LoVo (cell line): Measurements from ENCODE around the gene CSTF1.
A peak's percentile ranks its signal among the peaks of the same experiment; 100 is the strongest.

ENCODE experiments used
- DNase-seq: peaks from one replicate; pipeline ENCODE4 v3.0.0-alpha.2; 2016; ENCODE audit warnings: low spot score

The CSTF1 gene

GRCh38 chr20:56392132-56392880, at the start of gene CSTF1, which contains the start of gene AURKA:
Gene CSTF1, plus strand, starts transcription at chr20:56392645. Its CDS starts 2,908 bp downstream, at chr20:56395553.
Gene AURKA, minus strand, starts transcription at chr20:56392215. Its CDS starts 4,018 bp downstream, at chr20:56388197.
- DNase-seq = peak; percentile 99

DNA sequence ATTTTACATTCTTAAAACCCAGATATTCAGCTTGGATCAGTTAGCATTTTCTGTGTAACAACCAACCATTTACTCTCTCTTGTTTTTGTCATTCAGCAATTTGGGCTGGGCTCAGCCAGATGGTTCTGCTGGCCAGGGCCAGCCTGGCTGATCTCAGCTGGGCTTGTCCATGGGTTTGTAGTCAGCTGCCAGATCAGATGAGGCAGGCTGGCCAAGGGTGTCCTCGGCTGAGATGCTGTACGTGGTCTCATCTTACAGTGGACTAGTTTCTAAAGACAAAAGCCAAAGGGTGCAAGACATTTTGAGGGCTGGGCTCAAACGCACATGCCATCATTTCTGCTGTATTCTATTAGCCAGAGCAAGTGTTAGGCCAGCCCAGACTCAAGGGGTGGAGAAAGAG, 49.7 kb upstream of the CSTF1 start:
- no peak for DNase-seq

GRCh38 chr20:56343861-56344381, 48.5 kb upstream of the CSTF1 start:
- DNase-seq = no peak

DNA sequence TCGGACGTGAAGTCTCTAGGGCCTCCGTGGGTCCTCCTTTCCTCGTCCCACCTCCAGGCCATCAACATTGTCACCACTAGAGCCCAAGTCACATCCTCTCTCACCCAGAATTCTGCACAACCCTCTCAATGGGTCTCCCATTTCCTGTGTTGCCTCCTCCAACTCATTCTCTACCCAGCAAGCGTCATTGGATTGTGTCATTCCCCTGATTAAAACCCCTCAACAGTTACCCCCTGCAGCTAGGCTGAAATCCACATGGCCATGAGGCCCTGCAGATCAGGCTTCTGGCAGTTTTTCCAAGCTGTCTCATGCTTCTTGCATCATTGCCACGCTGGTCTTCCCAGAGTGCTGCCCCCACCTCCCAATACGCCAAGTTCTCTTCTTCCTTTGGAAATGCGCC, 46.5 kb upstream of the CSTF1 start:
- no peak for DNase-seq

DNA sequence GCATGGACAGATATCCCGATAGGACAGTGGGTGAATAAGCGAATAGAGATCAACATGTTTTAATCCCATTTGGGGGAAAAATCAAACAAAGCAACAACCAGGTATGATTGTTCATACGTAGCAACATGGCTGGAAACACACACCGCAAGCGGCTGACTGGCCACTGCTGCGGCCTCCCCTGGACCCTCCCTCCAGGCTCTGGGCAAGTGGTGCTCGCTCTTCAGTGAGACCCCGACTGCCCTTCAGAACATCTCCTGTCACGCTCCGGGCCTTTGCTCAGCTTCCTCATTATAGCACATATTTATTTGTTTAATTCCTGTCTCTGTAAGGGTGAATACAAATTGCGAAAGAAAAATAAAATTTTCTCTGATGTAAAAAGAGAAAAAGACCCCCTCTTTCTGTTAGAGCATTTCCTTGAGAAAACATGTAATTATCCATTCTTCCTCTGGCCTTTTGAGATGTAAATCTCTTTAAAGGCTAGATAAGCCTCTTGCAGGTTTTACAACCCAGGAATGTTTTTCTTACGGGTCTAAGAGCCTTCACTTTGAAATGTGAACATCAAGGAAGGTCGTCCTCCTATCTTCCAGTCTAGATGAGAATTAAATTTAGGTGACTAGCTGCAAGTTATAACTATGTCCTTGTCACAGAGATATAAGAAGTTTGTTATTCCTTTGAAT, 44.7 kb upstream of the CSTF1 start:
- no peak for DNase-seq

DNA sequence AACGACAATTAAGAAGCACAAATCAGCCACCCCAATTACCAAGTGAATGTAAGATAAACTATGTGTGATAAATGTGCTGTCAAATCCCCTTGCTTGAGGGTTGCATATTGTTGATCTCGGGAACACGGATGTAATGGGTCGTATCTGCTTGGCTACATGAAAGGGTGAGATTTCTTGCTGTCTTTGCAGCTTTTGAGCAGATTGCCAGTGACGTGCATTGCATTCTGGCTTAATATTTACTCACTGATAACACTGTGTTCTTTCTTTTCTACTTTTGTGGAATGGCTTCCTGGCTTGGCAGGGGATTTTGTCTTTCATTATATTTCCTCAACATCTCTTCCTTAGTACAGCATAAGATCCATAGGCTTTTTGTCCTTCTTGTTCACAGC, 44.1 kb upstream of the CSTF1 start:
- DNase-seq = no peak

DNA sequence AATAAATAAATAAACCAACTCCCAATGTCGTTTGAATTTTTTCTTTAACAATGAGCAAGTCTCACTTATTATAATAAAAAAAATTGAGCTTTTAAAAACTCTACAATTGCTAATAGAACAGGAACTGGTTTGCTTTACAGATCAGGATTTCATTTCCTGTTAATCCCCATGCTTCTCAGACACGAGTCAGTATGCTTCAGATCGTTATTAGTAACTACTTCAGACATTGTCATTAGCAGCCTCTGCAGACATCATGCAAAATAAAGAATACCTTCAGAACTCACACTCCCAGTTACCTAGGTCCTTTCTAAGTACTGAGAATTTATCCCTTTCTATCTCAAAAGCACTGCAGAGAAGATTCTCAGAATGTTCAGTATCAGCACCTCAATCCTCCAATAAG, 43.7 kb upstream of the CSTF1 start:
- DNase-seq = no peak

DNA sequence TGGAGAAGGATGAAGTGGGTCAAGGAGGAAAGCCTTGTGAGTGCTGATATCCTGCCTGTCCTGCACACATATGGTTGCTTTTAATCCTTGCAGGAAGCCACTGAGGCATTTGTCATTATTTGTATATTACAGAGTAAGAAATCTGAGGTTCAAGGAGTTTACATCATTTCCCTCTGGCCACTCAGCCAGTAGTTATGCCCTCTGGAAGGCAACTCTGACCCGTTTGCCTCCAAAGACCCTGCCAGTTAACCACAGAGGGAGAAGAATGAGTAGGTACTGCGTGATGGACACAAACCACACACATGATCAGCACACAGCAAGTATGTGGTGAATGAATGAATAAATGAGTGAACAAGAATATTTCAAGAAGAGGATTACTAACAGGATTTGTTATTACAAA, 41.6 kb upstream of the CSTF1 start:
- DNase-seq = no peak

DNA sequence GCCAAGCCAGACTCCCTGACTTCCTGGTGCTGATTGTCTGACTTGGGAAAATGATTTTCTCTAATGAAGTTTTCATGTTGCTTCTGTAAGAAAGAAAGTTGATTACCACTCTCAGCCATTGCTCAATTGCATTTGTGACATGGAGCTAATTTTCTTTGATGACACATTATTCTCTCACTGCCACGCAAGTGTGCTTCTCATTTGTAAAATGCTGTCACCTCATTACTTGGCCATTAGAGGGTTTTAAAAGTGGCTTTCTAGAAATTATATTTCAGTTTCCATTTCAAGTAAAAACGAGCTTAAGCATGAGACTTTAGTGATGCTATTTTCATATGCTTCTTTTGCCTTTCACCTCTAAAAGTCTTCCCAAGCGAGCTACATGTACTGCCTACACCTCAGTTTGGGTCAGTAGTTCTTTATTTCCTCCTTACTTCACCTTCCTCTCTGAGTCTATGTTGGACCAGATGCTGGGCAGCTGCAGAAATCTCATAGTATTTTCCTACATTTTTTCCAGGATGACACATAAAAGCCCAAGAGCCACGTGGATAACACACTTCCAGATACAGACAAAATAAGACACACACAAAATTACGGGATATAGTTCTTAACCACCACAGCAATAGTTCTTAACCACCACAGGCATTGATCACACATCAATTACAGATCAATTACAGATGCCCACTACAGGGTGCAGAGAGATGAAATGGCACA, 39.9 kb upstream of the CSTF1 start:
- no peak for DNase-seq

DNA sequence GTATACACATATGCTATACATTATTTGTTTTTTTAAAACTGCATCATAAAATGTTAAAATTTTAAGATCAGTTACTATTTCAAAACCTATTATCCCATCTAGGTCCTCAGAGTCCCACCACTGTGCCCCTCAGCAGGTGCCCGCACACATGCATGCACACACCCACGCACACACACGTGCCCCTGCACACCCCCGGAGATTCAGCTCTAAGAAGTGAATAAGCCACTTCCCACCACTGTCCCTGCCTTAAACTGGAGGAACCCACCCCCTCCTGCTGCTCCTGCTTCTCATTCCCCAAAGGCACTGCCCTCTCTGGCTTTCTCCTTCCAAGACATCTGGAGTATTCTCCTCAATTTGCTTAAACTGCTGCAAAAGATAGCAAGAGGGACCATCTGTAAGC, 39.1 kb upstream of the CSTF1 start:
- DNase-seq = no peak

- DNase-seq = peak; percentile 49
Measured at GRCh38 chr20:56358070-56358469, 34.4 kb upstream of the CSTF1 start.

GRCh38 chr20:56358600-56359211, 33.7 kb upstream of the CSTF1 start, which contains the start of gene FAM210B:
Gene FAM210B, plus strand, starts transcription at chr20:56358974. Its CDS starts 32 bp downstream, at chr20:56359006.
- DNase-seq = peak; percentile 88

DNA sequence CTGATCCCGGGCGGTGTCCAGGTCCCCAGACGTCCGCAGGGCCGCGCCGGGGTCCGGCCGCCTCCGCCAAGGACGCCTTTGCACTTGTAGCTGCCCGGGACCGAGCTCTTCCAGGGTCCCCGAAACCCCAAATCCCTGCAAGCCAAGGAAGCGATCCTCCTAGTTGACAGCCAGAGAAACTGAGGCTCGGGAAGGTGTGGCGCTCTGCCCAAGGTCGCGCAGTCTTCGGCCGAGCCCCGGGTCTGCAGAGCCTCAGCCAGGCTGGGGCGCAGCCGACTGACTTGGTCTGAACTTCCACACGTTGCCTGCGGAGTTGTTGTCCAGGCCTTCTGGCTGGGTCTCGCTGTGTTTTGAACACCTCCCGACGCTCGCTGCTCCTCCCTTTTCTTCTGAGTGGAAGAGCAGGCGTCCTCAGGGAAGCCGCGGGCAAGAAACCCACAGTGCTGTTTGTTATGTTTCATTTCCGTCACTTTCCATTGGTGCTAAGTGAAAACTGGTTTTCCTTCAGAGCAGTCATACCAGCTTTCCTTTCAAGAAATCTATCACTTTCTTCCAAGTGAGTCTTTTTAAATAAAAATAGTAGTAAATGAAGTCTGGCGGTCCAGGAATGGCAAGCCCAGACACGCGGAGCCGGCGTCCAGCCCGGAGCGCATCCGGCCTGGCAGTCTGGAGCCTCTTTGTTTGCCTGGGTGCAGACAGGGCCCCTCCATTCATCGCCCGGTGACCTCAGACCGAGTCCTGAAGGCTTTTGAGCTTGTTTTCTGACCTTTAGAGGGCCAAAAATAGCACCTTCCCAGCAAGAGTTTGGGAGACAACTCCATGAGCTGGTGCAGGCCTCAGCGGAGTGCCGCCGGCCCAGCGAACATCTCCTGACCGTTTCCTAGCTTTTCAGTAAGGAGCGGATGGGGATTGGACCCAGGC, 33.0 kb upstream of the CSTF1 start:
- DNase-seq = peak; percentile 26

DNA sequence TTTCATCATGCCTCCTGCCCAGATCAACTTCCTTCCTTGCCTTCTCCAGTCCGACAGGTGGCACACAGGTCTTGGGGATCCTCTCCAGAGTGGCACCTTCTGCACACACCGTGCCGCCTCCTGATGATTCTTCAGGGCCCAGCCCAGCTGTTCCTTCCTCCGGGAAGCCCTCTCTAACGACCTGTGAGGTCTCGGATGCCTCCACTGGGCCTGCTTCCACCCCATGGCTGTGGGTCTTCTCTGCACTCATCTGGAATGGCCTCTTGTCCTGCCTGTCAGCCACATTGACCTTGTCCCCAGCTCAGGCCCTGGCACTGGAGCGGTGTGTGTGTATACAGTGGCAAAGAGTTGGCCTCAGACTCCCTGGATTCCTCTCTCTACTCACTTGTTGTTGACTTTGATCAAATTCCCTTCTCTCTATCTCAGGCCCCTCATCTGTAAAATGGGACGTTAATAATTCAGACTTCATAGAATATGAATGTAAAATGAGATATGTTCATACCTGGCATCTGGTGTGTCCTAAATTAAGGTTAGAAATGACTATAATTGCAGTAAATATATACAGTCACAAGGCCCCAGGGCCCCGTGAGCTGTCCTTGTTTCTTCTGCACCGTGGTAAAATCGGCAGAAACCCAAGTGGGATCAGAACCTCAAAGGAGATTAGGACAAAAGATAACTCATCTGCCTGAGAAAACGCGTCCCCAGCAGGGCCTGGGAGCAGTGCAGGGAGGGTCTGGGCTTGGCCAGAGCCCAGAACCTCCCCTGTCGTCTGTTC, 32.1 kb upstream of the CSTF1 start:
- no peak for DNase-seq

DNA sequence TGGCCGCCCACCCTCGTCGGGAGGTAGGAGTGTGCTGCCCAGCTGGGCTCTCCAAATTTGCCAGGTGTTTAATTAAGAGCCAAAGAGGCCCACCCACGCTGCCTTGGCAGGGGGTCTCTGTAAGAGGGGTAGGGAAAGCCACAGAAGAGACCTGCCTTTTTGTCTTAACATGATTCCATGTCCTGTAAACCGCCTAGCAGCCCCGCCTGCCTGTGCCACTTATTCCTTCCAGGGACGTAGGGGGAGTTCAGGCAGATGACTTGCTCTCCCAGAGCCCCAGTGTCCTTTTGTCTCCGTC, 31.6 kb upstream of the CSTF1 start:
- DNase-seq = no peak

GRCh38 chr20:56361900-56362299, 30.5 kb upstream of the CSTF1 start:
- DNase-seq = no peak

GRCh38 chr20:56362833-56363413, 29.5 kb upstream of the CSTF1 start:
- no peak for DNase-seq

GRCh38 chr20:56363491-56363890, 29.0 kb upstream of the CSTF1 start:
- no peak for DNase-seq

DNA sequence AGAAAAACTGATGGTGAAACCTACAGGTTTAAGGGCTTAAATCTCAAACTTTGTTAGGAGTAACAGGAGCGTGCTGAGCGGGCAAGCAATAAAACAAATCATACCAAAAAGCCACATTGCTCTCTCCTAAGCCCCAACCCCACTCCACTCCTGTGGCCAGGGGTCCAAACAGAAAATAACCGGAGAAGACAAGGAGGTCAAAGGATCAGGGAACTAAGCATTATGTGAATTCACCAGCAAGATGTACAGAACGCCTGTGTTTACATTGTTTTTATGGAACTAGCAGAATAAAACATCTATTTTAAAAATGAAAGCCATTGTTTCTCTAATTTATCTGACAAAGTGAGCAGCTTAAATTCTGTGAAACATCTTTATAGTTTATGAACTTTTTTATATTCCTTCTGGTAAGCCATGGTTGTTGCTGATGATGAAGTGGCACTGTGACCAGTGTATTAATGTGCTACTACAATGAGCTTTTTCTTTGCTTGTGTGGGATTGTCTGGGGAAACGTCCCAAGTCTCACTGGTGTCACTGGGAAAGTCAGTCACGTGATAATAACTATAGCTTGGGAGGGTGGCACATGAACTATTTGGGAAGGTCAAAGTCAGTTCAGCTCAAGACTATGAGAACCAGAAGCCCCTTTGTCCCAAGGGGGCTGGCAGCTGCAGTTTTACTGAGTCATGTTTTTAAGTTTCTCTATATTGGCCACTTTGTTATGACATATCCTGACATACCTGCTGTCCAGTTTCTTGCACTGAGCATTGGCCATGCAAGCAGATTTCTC, 23.9 kb upstream of the CSTF1 start:
- no peak for DNase-seq
